ENCODE measurements around the gene ARSK. TPM values are rescaled to one million over a fixed set of nuclear protein-coding genes. Genes with fewer than 3 reads are reported as not detected.

ARSK gene
- total RNA-seq, 1 donor from 2014 or later = 9.1 TPM

- Histone ChIP-seq H3K4me1 (no peaks in the 10 kb centered on the region), H3K36me3 (peaks cover 0 to 54% of the 10 kb centered on the region in 2 donors), H3K27me3 (no peaks in the 10 kb centered on the region), H3K9me3 (no peaks in the 10 kb centered on the region), H3K4me3 (no peak overlapping the region), H3K27ac (no peak overlapping the region)
- DNase-seq (ENCODE audit: extremely low spot score in 2 of 2) = no peak
- TF ChIP-seq POLR2A (IDR thresholded peaks at IDR 0.05) = no peak
- TF ChIP-seq, protein P1, sequence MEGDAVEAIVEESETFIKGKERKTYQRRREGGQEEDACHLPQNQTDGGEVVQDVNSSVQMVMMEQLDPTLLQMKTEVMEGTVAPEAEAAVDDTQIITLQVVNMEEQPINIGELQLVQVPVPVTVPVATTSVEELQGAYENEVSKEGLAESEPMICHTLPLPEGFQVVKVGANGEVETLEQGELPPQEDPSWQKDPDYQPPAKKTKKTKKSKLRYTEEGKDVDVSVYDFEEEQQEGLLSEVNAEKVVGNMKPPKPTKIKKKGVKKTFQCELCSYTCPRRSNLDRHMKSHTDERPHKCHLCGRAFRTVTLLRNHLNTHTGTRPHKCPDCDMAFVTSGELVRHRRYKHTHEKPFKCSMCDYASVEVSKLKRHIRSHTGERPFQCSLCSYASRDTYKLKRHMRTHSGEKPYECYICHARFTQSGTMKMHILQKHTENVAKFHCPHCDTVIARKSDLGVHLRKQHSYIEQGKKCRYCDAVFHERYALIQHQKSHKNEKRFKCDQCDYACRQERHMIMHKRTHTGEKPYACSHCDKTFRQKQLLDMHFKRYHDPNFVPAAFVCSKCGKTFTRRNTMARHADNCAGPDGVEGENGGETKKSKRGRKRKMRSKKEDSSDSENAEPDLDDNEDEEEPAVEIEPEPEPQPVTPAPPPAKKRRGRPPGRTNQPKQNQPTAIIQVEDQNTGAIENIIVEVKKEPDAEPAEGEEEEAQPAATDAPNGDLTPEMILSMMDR (IDR thresholded peaks at IDR 0.05) = no peak
- no peak for TF ChIP-seq POLR2AphosphoS5 (IDR thresholded peaks at IDR 0.05; ENCODE audit: insufficient read depth in 1 of 2, low read depth in 1 of 2)
- intact Hi-C loops (cut with DNase I) = no loop called here
Measured at GRCh38 chr5:95533761-95534160, 21.1 kb upstream of the ARSK start.

GRCh38 chr5:95537501-95537900 lies 17.4 kb upstream of the ARSK start:
- Histone ChIP-seq H3K4me3 (no peak overlapping the region), H3K27me3 (no peaks in the 10 kb centered on the region), H3K27ac (no peak overlapping the region), H3K36me3 (peaks cover 0 to 60% of the 10 kb centered on the region in 2 donors), H3K9me3 (no peaks in the 10 kb centered on the region), H3K4me1 (no peaks in the 10 kb centered on the region)
- DNase-seq (ENCODE audit: extremely low spot score in 2 of 2) = no peak
- TF ChIP-seq POLR2AphosphoS5 (IDR thresholded peaks at IDR 0.05; ENCODE audit: insufficient read depth in 1 of 2, low read depth in 1 of 2) = no peak
- no peak for TF ChIP-seq POLR2A (IDR thresholded peaks at IDR 0.05)
- TF ChIP-seq, protein P1 (IDR thresholded peaks at IDR 0.05) = no peak
- intact Hi-C loops (cut with DNase I) = no loop called here

GRCh38 chr5:95543017-95543705 lies 11.7 kb upstream of the ARSK start:
- Histone ChIP-seq H3K36me3 (peaks cover 0 to 51% of the 10 kb centered on the region in 2 donors), H3K4me1 (peaks cover 16% of the 10 kb centered on the region), H3K9me3 (no peaks in the 10 kb centered on the region), H3K27ac (no peak overlapping the region), H3K27me3 (no peaks in the 10 kb centered on the region), H3K4me3 (no peak overlapping the region)
- TF ChIP-seq POLR2AphosphoS5 (IDR thresholded peaks at IDR 0.05; ENCODE audit: insufficient read depth in 1 of 2, low read depth in 1 of 2) = no peak
- TF ChIP-seq POLR2A (IDR thresholded peaks at IDR 0.05) = no peak
- TF ChIP-seq, protein P1 (IDR thresholded peaks at IDR 0.05) = no peak
- intact Hi-C loops (cut with DNase I) = no loop called here
- no peak for DNase-seq (ENCODE audit: extremely low spot score in 2 of 2)

GRCh38 chr5:95549030-95549429 lies 5.9 kb upstream of the ARSK start:
- Histone ChIP-seq H3K4me3 (no peak overlapping the region), H3K4me1 (peaks cover 20% of the 10 kb centered on the region), H3K36me3 (peaks cover 0 to 37% of the 10 kb centered on the region in 2 donors), H3K27ac (no peak overlapping the region), H3K9me3 (no peaks in the 10 kb centered on the region), H3K27me3 (no peaks in the 10 kb centered on the region)
- intact Hi-C loops (cut with DNase I) = no loop called here
- no peak for DNase-seq (ENCODE audit: extremely low spot score in 2 of 2)
- TF ChIP-seq, protein P1 (IDR thresholded peaks at IDR 0.05) = no peak
- TF ChIP-seq POLR2AphosphoS5 (IDR thresholded peaks at IDR 0.05; ENCODE audit: insufficient read depth in 1 of 2, low read depth in 1 of 2) (no peak), POLR2A (IDR thresholded peaks at IDR 0.05) (no peak)

- peaks cover 0 to 4% of the 10 kb centered on the region in 2 donors for H3K36me3 ChIP-seq
- no peak for DNase-seq (ENCODE audit: extremely low spot score in 2 of 2)
- H3K27ac ChIP-seq = peak overlapping the region; percentile 81
- H3K4me3 ChIP-seq = peak overlapping the region; percentile 69 to 77
- intact Hi-C loops (cut with DNase I) = loop anchor here (10.0 kb wide), 1 partner anchor 71 kb away; the partner anchor contains the start of gene GPR150
- peaks cover 28% of the 10 kb centered on the region for H3K4me1 ChIP-seq
- TF ChIP-seq POLR2A (IDR thresholded peaks at IDR 0.05) = no peak
- no peak for TF ChIP-seq POLR2AphosphoS5 (IDR thresholded peaks at IDR 0.05; ENCODE audit: insufficient read depth in 1 of 2, low read depth in 1 of 2)
- TF ChIP-seq, protein P1 (IDR thresholded peaks at IDR 0.05) = no peak
- H3K27me3 ChIP-seq = no peaks in the 10 kb centered on the region
- H3K9me3 ChIP-seq = no peaks in the 10 kb centered on the region
Measured at GRCh38 chr5:95554331-95554646, 612 bp upstream of the ARSK start.
